ENCODE measurements around the gene ZP1.

DNA sequence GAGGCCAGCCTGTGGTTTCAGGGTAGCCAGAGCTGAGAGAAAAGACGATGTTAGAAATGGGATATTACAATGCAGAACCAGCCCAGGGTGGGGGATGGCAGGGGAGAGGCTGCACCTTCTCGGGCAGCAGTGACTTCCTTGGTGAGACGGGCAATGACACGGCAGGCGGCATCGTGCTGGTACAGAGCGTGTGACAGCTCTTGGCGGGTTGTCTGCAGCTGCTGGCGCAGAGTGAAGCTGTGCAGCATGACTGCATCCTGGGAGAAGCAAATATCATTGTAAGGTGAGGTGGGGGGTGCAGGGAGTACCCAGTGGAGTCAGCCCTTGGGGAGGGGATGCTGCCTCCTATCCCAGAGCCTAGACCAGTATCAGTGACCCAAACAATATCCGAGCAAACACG lies 35.3 kb downstream of the ZP1 start:
- TF ChIP-seq, protein P1, sequence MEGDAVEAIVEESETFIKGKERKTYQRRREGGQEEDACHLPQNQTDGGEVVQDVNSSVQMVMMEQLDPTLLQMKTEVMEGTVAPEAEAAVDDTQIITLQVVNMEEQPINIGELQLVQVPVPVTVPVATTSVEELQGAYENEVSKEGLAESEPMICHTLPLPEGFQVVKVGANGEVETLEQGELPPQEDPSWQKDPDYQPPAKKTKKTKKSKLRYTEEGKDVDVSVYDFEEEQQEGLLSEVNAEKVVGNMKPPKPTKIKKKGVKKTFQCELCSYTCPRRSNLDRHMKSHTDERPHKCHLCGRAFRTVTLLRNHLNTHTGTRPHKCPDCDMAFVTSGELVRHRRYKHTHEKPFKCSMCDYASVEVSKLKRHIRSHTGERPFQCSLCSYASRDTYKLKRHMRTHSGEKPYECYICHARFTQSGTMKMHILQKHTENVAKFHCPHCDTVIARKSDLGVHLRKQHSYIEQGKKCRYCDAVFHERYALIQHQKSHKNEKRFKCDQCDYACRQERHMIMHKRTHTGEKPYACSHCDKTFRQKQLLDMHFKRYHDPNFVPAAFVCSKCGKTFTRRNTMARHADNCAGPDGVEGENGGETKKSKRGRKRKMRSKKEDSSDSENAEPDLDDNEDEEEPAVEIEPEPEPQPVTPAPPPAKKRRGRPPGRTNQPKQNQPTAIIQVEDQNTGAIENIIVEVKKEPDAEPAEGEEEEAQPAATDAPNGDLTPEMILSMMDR (IDR thresholded peaks at IDR 0.05) = no peak
- no peak for TF ChIP-seq POLR2A (IDR thresholded peaks at IDR 0.05)
